COLO668 (cell line): ENCODE measurements around the gene LRRC18.

ENCODE experiments used
- DNase-seq: peaks from one replicate; lab custom pipeline; 2025; ENCODE audit not compliant: unreplicated experiment; lab: John Stamatoyannopoulos, UW

The LRRC18 gene

GRCh38 chr10:48923748-48924147 is 15.9 kb downstream of the LRRC18 start:
- no peak for DNase-seq

GRCh38 chr10:48913674-48914073 is 26.0 kb downstream of the LRRC18 start:
- no peak for DNase-seq

GRCh38 chr10:48910548-48910947 is 29.1 kb downstream of the LRRC18 start:
- DNase-seq = no peak

- DNase-seq = no peak
Measured at GRCh38 chr10:48907730-48908129, 31.9 kb downstream of the LRRC18 start.

- DNase-seq = no peak
Measured at GRCh38 chr10:48906841-48907240, 32.8 kb downstream of the LRRC18 start.

GRCh38 chr10:48905311-48905710 is 34.3 kb downstream of the LRRC18 start:
- no peak for DNase-seq

- no peak for DNase-seq
Measured at GRCh38 chr10:48904861-48905260, 34.8 kb downstream of the LRRC18 start.

- no peak for DNase-seq
Measured at GRCh38 chr10:48903151-48903550, 36.5 kb downstream of the LRRC18 start.

- no peak for DNase-seq
Measured at GRCh38 chr10:48902096-48902495, 37.5 kb downstream of the LRRC18 start.

- no peak for DNase-seq
Measured at GRCh38 chr10:48901319-48901718, 38.3 kb downstream of the LRRC18 start.

GRCh38 chr10:48900371-48900801 is 39.3 kb downstream of the LRRC18 start:
- DNase-seq = no peak

- no peak for DNase-seq
Measured at GRCh38 chr10:48899781-48900180, 39.9 kb downstream of the LRRC18 start.

- no peak for DNase-seq
Measured at GRCh38 chr10:48898426-48898825, 41.2 kb downstream of the LRRC18 start.

GRCh38 chr10:48897441-48897790 is 42.2 kb downstream of the LRRC18 start:
- no peak for DNase-seq

- DNase-seq = no peak
Measured at GRCh38 chr10:48896756-48897440, 42.7 kb downstream of the LRRC18 start.

GRCh38 chr10:48895803-48896195 is 43.8 kb downstream of the LRRC18 start:
- DNase-seq = no peak

- DNase-seq = no peak
Measured at GRCh38 chr10:48894911-48895802, 44.5 kb downstream of the LRRC18 start.

- no peak for DNase-seq
Measured at GRCh38 chr10:48890888-48891850, 48.5 kb downstream of the LRRC18 start.

GRCh38 chr10:48887982-48888381 is 51.7 kb downstream of the LRRC18 start:
- no peak for DNase-seq

GRCh38 chr10:48885376-48885775 is 54.3 kb downstream of the LRRC18 start:
- DNase-seq = no peak
